ENCODE results near the gene GFRA4.

- TF ChIP-seq NR3C1 (IDR thresholded peaks at IDR 0.05) (no peak), POLR2A (IDR thresholded peaks at IDR 0.05; ENCODE audit: low read length) (no peak), CBX2 (IDR thresholded peaks at IDR 0.05; ENCODE audit: borderline replicate concordance, low read depth) (no peak)
Measured at GRCh38 chr20:3645309-3646066, 17.7 kb downstream of the GFRA4 start.
